OCI-LY7 (cell line): ENCODE measurements around the gene CACNA2D1. TPM values are rescaled to one million over a fixed set of nuclear protein-coding genes. Genes with fewer than 3 reads are reported as not detected.

ENCODE experiments used
- BruUV-seq: library from RNA; stranded (reverse); fragments of 400-500 nt; replicated peaks from 2 replicates; lab custom pipeline; 2021; lab: Mats Ljungman, UMichigan
- CTCF ChIA-PET: fragments of 300-600 bp; sonication (Branson Sonifier 250); formaldehyde crosslinking; loops from one replicate; lab custom pipeline; 2022; ENCODE audit warnings: antibody characterized with exemption; ENCODE audit not compliant: unreplicated experiment; lab: Charles Lee
- POLR2A ChIA-PET: fragments of 300-600 bp; sonication (Branson Sonifier 250); formaldehyde crosslinking; loops from one replicate; lab custom pipeline; 2022; ENCODE audit warnings: antibody characterized with exemption; lab: Charles Lee
- DNase-seq: peaks from one replicate; pipeline ENCODE4 v3.0.0-alpha.2; 2015; ENCODE audit warnings: low spot score
- H2AFZ ChIP-seq: fragments of 200-600 bp; sonication (generic), shearing (Covaris generic); 2 replicates; pipeline ENCODE4 v1.6.1; 2014; ENCODE audit warnings: mild to moderate bottlenecking, antibody characterized with exemption, low read length, moderate library complexity
- H3K27ac ChIP-seq: fragments of 200-600 bp; sonication (generic); 2 replicates; pipeline ENCODE4 v1.5.1; 2014; ENCODE audit warnings: mixed run types, low read depth, mild to moderate bottlenecking, moderate library complexity, low read length, inconsistent platforms; ENCODE audit not compliant: poor library complexity, severe bottlenecking
- H3K36me3 ChIP-seq: fragments of 200-600 bp; sonication (generic); 2 replicates; pipeline ENCODE4 v1.6.1; 2014; ENCODE audit warnings: mild to moderate bottlenecking, antibody characterized with exemption, low read length, moderate library complexity, mixed read lengths; ENCODE audit not compliant: insufficient read depth
- H3K4me1 ChIP-seq: fragments of 200-600 bp; sonication (generic); 2 replicates; pipeline ENCODE4 v1.5.1; 2014; ENCODE audit warnings: mild to moderate bottlenecking, low read length; ENCODE audit not compliant: insufficient read depth, poor library complexity, severe bottlenecking
- H3K4me2 ChIP-seq: fragments of 200-600 bp; sonication (generic); 2 replicates; pipeline ENCODE4 v1.6.1; 2014; ENCODE audit warnings: mild to moderate bottlenecking, low read length
- H3K4me3 ChIP-seq: fragments of 200-600 bp; sonication (generic); 2 replicates; pipeline ENCODE4 v1.5.1; 2014; ENCODE audit warnings: mild to moderate bottlenecking, low read depth, low read length; ENCODE audit not compliant: poor library complexity, severe bottlenecking
- H3K79me2 ChIP-seq: fragments of 200-600 bp; sonication (generic); 2 replicates; pipeline ENCODE4 v1.6.1; 2016; ENCODE audit warnings: low read depth, mild to moderate bottlenecking, low read length, moderate library complexity, mixed read lengths; ENCODE audit not compliant: insufficient read depth
- H3K9me2 ChIP-seq: fragments of 200-600 bp; sonication (generic); 2 replicates; pipeline ENCODE4 v1.6.1; 2016; ENCODE audit warnings: mild to moderate bottlenecking, low read length, mixed read lengths; ENCODE audit not compliant: insufficient read depth
- H3K9me3 ChIP-seq: fragments of 200-600 bp; sonication (generic); 2 replicates; pipeline ENCODE4 v1.6.1; 2014; ENCODE audit warnings: mild to moderate bottlenecking, mixed run types, low read length, mixed read lengths
- H4K20me1 ChIP-seq: fragments of 200-600 bp; sonication (generic); 2 replicates; pipeline ENCODE4 v1.6.1; 2014; ENCODE audit warnings: mild to moderate bottlenecking, antibody characterized with exemption, low read length, moderate library complexity, mixed read lengths; ENCODE audit not compliant: insufficient read depth
- EZH2phosphoT487 ChIP-seq: fragments of 200-600 bp; sonication (generic); IDR thresholded peaks from 2 replicates; pipeline ENCODE4 v1.6.1; 2018; ENCODE audit warnings: low read depth, borderline replicate concordance, mild to moderate bottlenecking, mixed run types, antibody characterized with exemption, low read length, moderate library complexity, mixed read lengths
- intact Hi-C: fragments of 100-400 bp; cut with micrococcal nuclease; formaldehyde crosslinking; loops from one replicate; pipeline ENCODE4 v1.10.0; 2022; ENCODE audit not compliant: unreplicated experiment
- total RNA-seq, 2 experiments: library from RNA; depleted of rRNA in 1 of 2; stranded (reverse); fragments of >200 nt in 1 of 2; shearing (Covaris generic) in 1 of 2; gene quantifications; 2 replicates each; pipeline ENCODE4 v1.2.3, GENCODE V29; 2014 to 2022
- TF ChIP-seq, protein P1 (sequence below): fragments of 200-600 bp; sonication (generic); conservative IDR thresholded peaks from 2 replicates; pipeline ENCODE4 v1.5.1; 2014; ENCODE audit warnings: mild to moderate bottlenecking, antibody characterized with exemption, low read length, moderate library complexity, mixed read lengths

CACNA2D1 gene
- total RNA-seq, 2 experiments from 2014 or later = not detected

DNA sequence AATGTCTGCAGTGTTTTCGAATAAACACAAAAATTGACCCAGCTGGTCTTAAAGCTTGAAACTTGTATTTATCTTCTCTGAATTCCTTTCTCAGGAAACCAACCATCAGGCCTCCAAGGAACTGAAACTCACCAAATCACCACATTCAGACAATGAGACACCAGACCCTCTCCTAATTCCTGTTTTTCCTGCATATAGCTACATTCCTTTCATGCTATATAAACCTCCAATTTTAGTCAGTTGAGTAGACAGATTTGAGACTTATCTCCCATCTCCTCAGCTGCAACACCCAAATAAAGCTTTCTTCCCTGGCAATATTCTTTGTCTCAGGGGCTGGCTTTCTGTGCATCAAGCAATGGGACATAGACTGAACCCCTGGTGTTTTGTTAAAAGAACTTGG, 317.0 kb downstream of the CACNA2D1 start:
- Histone ChIP-seq H4K20me1 (no peaks in the 10 kb centered on the region), H3K4me3 (no peak overlapping the region), H3K36me3 (no peaks in the 10 kb centered on the region), H3K9me2 (no peaks in the 10 kb centered on the region), H2AFZ (no peak overlapping the region), H3K27ac (no peak overlapping the region), H3K4me1 (no peaks in the 10 kb centered on the region), H3K79me2 (no peaks in the 10 kb centered on the region), H3K4me2 (no peak overlapping the region), H3K9me3 (no peaks in the 10 kb centered on the region)
- intact Hi-C loops = no loop called here
- DNase-seq = no peak
- ChIA-PET POLR2A (no interaction called here), CTCF (no interaction called here)
- BruUV-seq = no TSS peak
- TF ChIP-seq, protein P1, sequence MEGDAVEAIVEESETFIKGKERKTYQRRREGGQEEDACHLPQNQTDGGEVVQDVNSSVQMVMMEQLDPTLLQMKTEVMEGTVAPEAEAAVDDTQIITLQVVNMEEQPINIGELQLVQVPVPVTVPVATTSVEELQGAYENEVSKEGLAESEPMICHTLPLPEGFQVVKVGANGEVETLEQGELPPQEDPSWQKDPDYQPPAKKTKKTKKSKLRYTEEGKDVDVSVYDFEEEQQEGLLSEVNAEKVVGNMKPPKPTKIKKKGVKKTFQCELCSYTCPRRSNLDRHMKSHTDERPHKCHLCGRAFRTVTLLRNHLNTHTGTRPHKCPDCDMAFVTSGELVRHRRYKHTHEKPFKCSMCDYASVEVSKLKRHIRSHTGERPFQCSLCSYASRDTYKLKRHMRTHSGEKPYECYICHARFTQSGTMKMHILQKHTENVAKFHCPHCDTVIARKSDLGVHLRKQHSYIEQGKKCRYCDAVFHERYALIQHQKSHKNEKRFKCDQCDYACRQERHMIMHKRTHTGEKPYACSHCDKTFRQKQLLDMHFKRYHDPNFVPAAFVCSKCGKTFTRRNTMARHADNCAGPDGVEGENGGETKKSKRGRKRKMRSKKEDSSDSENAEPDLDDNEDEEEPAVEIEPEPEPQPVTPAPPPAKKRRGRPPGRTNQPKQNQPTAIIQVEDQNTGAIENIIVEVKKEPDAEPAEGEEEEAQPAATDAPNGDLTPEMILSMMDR = no peak
- TF ChIP-seq EZH2phosphoT487 = no peak

DNA sequence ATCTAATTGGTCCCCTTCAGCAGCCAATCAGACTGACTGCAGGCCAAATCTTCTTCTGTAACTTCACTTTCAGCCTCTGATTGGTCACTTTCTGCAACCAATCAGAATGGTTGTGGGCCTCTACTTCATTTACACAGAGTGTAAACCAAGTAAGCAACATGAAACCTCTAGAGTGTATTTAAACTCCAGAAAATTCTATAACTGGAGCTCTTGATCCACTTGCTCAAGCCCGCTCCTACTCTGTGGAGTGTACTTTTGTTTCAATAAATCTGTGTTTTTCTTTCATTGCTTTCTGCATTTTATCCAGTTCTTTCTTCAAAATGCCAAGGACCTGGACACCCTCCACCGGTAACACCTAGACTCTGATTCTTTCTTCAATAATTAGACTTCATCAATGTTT, 319.1 kb downstream of the CACNA2D1 start:
- Histone ChIP-seq H3K79me2 (no peaks in the 10 kb centered on the region), H3K4me3 (no peak overlapping the region), H3K4me1 (no peaks in the 10 kb centered on the region), H3K9me2 (no peaks in the 10 kb centered on the region), H3K36me3 (no peaks in the 10 kb centered on the region), H3K9me3 (no peaks in the 10 kb centered on the region), H3K27ac (no peak overlapping the region), H4K20me1 (no peaks in the 10 kb centered on the region), H2AFZ (no peak overlapping the region), H3K4me2 (no peak overlapping the region)
- intact Hi-C loops = no loop called here
- CTCF ChIA-PET = no interaction called here
- DNase-seq = no peak
- POLR2A ChIA-PET = interaction anchor here (1.2 to 2.1 kb wide), 2 partner anchors 10 to 16 kb away, joined by 3 to 11 read pairs; no protein-coding TSS in a partner anchor
- BruUV-seq = no TSS peak
- no peak for TF ChIP-seq EZH2phosphoT487
- TF ChIP-seq, protein P1 = no peak

DNA sequence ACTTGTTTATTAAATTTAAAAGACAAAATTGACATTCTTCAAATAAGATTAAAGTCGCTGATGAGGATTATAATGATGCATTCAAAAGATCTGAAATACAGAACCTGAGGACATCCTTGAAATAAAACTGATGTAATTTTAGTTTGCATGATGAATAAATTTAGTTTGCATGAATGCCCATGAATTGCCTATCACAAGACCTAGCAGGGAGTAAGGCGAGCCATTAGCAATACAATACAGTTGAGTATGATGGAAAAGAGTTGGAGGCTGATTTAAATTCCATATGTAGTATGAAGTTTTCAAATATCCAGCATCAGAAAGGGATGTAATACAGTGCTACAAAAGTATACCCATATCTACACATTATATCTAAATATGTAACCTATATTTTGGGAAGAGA, 321.3 kb downstream of the CACNA2D1 start:
- BruUV-seq = no TSS peak
- TF ChIP-seq EZH2phosphoT487 = no peak

More for the DNA sequence above, 321.3 kb downstream of the CACNA2D1 start:
- Histone ChIP-seq H2AFZ (no peak overlapping the region), H3K4me1 (no peaks in the 10 kb centered on the region), H3K9me2 (no peaks in the 10 kb centered on the region), H4K20me1 (no peaks in the 10 kb centered on the region), H3K27ac (no peak overlapping the region), H3K9me3 (no peaks in the 10 kb centered on the region), H3K79me2 (no peaks in the 10 kb centered on the region), H3K4me3 (no peak overlapping the region), H3K4me2 (no peak overlapping the region), H3K36me3 (no peaks in the 10 kb centered on the region)
- intact Hi-C loops = no loop called here
- ChIA-PET POLR2A (no interaction called here), CTCF (no interaction called here)
- no peak for DNase-seq
